HG03045 (cell line): ENCODE results near the gene PIGBOS1.
"Not testable (repeated sequence)": the region's sequence is repeated elsewhere in the genome, so short reads cannot be mapped to it uniquely, and the experiment has no call there.

ENCODE experiments used
- ATAC-seq: cut with Tn5 transposase; IDR thresholded peaks from one replicate; pipeline ENCODE4 v1.9.1; 2021; ENCODE audit warnings: mild to moderate bottlenecking, moderate library complexity; ENCODE audit not compliant: unreplicated experiment

Gene PIGBOS1, protein sequence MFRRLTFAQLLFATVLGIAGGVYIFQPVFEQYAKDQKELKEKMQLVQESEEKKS

DNA sequence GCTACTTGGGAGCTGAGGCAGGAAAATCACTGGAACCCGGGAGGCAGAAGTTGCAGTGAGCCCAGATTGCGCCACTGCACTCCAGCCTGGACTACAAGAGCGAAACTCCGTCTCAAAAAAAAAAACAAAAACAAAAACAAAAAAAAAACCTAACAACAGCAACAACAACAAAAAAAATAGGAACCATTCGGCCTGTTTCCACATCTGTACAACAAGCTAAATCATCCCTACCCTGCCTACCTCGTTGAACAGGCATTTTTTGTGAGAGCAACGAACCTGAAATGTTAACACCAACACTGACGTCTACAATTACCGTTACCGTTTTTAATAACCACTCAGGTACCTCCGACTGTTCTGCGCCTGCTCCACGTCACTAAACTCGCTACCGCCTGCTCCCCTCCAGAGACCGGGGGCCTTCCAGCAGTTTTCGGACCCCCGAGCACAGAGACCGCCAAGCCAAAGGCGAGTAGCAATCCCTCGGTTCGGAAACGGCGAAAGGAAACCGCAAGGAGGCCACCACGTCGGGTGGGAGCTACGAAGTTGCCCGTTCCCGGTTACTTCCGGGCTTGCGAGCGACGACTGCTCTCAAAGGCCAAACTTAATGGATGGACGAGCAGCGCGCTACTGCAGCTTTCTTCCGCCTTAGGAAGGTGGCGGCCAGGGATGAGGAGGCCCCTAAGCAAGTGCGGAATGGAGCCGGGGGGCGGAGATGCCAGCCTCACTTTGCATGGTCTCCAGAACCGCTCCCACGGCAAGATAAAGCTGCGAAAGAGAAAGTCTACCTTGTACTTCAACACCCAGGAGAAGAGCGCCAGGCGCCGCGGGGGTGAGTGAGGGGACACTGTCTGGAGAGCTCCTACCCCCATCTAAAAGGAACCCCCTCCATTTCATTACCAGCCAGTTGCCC is at the start of gene PIGBOS1, which contains the start of gene PIGB:
Gene PIGBOS1, minus strand, starts transcription at position 536 of the 907 bp plus-strand sequence. CDS start 1,331 bp downstream, outside the sequence.
Gene PIGB, plus strand, starts transcription at position 635 of the 907 bp plus-strand sequence. Its CDS starts 29 bp downstream, at position 664.
- ATAC-seq, result peak; percentile 94

DNA sequence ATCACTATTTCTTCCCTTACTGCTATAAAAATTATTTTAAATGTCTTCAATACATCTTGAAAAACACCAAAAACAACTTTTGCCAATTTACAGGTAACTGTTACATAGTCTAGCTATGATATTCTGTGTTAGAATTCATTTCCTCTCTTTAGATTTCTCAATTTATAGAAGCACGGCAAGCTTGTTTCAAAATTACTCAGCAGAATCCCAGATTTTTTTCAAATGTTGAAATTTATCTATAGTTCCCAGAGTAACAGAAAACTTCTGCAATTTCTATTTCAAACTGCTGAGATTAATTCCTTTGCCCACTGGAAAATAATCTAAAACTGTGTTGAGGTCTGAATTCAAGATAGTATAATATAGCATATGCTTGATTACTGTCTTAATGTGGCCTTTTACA is 48.1 kb upstream of the PIGBOS1 start:
- ATAC-seq, result no peak

DNA sequence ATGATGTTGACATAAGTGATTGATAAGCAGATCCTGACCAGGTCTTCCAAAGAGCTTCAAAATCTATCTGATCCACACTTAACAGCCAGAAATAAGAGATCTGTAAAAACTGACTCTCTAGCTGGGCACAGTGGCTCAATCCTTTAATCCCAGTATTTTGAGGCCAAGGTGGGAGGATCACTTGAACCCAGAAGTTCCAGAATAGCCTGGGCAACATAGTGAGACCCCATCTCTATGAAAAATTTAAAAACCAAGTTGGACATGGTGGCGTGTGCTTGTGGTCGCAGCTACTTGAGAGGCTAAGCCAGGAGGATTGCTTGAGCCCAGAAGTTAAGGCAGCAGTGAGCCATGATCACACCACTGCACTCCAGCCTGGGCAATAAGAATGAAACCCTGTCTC is 43.7 kb upstream of the PIGBOS1 start:
- ATAC-seq, result no peak

DNA sequence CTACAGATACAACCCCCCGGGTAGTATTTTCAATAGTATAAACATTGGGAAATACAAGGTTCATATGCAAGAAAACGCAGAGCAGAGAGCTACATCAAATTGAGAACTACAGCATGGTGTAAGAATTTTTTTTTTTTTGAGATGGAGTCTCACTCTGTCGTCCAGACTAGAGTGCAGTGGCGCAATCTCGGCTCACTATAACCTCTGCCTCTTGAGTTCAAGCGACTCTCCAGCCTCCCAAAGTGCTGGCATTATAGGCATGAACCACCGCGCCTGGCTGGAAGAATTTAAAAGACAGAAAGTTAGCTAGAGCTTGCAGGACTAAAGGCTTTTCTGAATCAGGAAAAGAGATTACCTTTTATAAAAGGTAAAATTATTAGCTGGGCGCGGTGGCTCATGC is 42.1 kb upstream of the PIGBOS1 start:
- no peak for ATAC-seq

DNA sequence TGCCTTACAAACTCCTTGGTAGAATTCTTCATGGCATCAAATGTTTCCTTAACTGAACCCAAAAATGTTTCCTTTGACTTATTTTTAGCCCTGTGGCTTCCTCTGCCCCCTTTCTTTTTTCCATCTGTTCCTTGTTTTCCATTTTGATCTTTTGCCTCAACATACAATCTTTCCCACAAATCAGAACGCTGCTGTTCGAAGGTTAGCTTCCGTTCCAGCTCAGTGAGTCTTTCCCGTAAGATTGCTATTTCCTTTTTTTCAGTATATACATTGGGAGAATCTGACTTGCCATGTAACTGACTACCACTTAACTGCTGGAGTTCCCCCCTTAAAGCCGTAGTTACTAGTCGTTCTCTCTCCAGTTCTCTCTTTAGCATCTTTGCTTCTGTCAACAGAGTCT is 41.3 kb upstream of the PIGBOS1 start:
- ATAC-seq, result no peak

DNA sequence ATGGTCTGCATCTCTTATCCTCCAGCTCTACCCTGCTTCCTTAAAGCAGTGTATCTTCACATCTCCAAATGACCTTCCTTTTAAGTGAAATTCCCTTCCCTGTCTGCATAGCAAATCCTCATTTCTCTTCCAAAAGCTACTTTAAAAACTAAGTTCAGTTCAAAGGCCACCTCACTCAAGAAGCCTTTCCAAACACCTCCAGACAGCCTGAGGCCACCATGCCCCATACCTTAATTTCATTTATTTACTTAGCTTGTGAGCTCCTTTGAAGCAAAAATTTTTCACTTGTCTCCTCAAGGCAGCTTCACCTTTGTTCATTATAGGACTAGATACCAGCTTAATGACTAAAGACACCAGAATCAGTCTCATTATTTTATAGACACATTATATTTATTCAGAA is 39.5 kb upstream of the PIGBOS1 start:
- ATAC-seq, result no peak

DNA sequence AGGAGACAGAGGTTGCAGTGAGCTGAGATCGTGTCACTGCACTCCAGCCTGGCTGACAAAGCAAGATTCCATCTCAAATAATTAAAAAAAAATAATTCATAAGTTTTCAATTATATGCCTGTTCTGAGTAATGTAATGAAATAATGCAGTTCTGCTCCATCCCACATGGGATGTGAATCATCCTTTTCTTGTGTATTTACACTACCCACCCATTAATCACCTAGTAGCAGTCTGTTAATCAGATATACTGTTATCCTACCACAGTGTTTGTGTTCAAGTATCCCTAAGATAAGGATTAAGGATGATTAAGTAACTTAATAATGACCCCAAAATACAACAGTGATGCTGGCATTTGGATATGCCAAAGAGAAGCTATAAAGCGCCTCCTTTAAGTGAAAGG is 38.9 kb upstream of the PIGBOS1 start:
- ATAC-seq, result no peak

DNA sequence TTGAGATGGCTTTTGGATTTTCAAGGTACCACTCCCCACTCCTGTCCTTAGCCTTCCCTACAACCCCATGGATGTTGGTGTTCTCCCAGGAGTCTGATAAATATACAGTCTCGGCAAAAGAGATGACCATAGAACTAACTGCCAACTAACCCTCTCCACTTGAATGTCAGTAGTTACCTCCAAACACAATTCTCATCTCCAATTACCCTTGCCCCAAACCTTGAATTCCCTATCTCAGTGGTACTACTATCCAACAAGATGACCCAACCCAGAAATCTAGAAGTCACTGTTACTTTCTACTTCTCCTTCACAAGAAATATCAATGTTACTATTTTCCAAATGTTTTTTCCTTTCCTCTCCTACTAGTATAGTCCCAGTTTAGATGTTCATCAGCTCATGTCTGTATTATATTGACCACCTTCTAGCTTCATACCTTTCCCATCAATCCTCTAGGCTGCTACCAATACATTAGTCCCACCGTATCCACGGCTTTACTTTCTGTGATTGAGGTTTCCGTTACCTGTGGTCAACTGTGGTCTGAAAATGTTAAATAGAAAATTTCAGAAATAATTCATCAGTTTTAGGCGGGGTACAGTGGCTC is 38.2 kb upstream of the PIGBOS1 start:
- no peak for ATAC-seq

DNA sequence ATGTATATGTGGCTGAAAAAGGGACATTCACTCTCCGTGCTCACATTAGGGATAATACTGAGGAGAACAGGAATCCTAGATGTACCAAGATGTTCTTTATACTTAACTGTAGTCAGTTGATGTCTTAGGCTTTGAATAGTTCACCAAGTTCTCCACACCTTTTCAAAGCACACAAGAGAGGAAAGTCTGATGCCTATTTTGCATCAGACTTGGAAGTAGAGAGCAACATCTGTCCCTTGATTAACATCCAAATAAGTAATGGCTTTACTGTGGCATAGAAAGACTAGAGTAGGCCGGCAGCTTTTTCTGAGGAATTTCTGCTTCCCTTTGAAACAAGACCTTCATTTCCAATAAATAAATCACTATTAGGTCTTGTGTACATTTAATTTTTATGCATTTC is 34.1 kb upstream of the PIGBOS1 start:
- no peak for ATAC-seq

DNA sequence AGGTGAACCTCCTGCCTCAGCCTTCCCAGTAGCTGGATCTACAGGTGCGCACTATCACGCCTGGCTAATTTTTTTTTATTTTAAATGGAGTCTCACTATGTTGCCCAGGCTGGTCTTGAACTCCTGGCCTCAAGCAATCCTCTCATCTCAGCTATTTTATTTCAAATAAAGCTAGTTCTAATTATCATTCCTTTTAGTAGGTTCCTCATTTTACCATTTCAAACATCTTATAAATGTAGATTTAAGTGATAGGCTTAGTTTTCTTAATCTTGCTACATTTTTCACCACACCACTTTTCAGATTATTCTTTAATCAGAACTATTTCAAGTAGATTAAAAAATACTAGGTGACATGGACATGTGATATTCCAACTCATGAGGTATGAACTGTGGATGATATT is 30.4 kb upstream of the PIGBOS1 start:
- ATAC-seq, result no peak

DNA sequence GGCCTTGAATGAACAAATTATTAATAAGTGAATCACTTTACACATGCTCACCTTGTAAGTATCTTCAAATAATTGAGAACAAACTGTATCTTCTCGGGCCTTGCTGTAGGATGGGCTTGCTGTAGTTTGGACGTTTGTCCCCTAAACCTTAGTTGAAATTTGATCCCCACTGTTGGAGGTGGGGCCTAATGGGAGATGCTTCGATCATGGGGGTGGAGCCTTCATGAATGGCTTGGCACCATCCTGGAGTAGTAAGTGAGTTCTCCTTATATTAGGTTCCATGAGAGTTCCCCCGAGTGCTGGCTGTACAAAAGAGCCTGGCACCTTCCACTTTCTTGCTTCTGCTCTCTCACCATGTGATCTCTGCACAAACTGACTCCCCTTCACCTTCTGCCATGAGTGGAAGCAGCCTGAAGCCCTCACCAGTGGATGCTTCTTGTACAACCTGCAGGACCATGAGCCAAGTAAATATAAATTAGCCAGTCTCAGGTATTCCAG is 29.4 kb upstream of the PIGBOS1 start:
- ATAC-seq, result no peak

DNA sequence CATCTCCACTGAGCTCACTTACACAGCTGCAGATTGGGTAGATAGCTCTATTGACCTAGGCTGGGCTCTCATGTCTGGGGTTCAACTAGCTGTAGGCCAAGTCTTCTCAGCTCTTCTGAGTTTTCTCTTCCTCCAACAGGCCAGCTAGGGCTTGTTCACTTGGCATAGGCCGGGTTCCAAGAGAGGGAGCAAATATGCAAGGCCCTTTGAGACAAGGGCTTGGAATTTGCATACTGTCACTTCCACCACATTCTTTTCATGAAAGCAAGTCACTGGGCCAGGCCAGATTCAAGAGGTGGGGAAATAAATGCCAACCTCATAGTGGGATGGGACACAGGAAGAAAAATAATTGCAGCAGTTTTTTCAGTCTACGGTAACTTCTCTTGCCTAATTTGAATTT is 25.3 kb upstream of the PIGBOS1 start:
- no peak for ATAC-seq

DNA sequence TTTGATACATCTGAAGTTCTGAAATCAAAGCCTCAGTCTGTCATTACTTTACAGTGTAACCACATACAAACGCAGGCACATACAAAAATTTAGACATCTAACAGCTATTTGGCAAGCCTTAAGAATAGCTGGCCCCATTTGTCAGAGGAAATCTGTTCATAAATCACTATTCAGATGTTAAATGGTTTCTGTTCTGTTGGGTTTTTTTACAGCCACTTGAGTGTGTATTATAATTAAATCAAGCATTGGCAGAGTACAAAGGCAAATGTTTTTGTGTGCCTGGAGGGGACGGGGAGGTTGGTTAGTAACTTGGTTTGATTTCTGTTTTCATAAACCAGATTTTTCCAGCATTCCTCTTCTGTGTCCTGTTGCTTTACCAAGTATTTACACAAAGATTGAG is 24.2 kb upstream of the PIGBOS1 start:
- no peak for ATAC-seq

DNA sequence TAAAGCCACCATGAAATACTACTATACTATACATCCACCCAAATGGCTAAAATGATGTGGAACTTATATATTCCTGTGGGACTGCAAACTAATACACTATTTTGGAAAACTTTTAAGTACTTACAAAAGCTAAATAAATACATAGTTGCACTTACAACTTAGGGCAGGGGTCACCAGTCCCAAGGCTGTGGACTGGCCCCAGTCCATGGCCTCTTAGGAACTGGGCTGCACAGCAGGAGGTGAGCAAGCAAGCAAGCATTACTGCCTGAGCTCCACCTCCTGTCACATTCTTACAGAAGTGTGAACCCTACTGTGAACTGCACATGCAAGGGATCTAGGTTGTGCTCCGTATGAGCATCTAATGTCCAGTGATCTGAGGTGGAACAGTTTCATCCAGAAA is 18.2 kb upstream of the PIGBOS1 start:
- ATAC-seq, result no peak

DNA sequence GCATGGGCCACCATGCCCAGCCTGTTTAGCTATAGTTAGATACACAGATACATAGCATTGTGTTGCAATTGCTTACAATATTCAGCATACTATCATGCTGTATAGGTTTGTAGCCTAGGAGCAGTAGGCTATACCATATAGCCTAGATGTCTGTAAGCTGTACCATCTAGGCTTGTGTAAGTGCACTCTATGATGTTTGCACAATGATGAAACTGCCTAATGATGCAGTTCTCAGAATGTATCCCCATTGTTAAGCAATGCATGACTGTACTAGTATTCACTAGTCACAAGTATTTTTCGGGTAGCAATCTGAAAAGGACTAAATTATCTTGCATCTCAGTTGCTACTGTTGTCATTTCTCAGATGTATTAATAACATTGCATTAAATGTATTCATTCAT is 16.1 kb upstream of the PIGBOS1 start:
- no peak for ATAC-seq

DNA sequence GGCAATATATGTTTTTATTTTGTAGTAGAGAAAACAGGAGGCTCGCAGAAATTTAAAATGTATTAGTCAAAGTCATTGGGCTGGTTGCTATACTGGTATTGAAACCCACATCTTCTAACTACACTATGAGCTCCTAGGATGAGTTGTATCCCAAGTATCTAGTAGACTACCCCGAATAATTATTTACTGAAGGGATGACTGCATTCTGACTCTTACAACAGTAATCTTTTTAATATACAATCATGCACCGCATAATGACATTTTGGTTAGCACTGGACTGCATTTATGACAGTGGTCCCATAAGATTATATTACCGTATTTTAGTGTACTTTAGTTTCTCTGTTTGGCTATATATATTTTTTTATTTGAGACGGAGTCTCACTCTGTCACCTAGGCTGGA is 15.4 kb upstream of the PIGBOS1 start:
- no peak for ATAC-seq

DNA sequence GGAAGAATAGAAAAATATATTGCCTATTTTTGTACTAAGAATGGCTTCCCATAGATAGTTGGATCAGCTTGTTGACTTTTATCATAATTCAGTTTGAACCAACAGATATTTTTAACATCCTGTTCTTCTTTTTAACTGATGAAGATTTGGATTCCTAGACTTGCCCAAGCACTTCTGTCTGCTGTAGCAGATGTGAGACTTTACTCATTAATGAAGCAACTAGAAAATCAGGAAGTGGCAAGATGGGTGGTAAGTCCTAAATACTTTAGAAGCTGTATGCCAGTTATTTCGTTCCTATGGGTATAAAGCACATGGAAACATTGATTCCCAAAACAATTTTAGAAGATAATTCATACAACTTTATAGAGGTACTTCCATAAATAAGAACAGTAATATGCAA is 8.5 kb upstream of the PIGBOS1 start:
- no peak for ATAC-seq

DNA sequence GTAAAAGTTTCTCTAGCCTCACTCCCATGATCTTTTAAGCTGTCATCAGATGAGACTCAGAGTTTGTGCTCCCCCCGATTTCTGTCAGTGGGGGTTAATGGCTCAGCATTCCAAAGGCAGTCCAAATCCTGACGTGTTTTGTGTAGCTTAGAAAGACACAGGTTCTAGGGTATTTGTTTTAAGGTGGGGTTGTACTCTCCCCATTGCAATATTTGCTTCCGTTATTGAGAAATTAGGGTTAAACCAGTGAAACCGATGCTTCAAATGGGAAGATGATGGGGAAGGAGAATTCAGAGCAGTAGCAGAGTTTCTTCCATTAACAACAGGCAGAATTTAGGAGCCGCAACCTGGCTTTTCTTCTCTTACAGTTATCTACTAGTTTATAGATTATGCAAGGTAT is 3.5 kb upstream of the PIGBOS1 start:
- no peak for ATAC-seq

DNA sequence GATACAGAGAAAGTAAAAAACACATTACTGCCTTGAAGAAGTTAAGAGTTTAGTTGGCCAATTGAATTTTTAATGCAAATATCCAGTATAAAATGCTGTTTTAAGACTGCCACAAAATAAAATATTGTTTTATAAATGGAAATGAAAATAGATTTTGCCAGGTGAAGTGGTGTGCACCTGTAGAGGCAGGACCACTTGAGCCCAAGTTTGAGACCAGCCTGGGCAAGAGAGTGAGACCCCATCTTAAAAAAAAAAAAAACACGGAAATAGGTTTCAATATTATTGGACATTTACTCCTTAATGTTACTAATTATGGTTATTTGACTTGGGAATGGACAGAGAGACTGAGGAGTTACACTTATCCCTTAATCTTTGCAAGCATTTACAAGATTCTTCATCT is 2.0 kb upstream of the PIGBOS1 start:
- ATAC-seq, result no peak

DNA sequence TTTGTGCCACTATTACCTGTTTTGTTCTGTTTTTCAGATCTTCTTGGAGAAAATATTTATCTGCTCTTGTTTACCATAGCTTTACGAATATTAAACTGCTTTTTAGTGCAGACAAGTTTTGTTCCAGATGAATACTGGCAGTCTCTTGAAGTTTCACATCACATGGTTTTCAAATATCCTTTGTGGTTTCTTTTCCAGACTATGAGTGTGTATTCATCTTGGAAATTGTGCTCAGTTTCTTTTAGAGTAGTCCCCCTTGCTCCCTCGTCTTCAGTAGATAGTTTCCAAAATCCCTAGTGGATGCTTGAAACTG is 1.3 kb upstream of the PIGBOS1 start:
- ATAC-seq, result no peak

DNA sequence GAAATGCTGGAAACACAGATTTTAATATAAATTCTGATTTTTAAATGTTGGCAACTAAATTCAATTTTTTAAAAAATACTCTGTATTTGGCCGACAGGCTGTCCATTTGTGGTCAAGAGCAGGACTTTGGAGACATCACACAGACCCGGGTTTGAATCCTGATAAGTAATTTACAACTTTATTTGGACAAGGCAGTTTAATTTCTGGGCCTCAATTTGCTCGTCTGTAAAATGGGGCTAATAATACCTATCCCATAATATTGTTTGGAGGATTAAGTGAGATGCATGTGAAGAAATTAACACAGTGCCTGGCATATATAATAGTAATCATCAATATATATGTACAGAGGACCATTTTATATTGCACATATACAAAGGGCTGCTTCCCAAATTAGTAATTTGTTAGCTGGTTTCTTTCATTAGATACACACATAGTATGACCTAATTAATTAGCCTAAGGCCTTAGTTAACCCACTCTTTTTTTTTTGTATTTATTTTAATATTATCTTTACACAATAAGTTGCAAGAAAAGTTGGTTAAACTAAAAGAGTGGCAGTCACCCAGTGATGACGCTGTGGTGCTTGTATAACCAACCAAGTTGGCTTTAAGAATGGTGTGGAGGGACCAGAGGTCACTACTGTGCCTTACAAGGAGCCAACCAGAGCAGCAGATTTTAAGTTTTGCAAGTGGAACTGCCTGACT is 764 bp upstream of the PIGBOS1 start:
- ATAC-seq, result no peak

DNA sequence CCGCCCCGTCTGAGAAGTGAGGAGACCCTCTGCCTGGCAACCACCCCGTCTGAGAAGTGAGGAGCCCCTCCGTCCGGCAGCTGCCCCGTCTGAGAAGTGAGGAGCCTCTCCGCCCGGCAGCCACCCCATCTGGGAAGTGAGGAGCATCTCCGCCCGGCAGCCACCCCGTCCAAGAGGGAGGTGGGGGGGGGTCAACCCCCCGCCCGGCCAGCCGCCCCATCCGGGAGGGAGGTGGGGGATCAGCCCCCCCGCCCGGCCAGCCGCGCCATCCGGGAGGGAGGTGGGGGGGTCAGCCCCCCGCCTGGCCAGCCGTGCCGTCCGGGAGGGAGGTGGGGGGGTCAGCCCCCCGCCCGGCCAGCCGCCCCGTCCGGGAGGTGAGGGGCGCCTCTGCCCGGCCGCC is 16.1 kb downstream of the PIGBOS1 start:
- not testable (repeated sequence) for ATAC-seq
